Stomach (tissue), 4 donors: Measurements from ENCODE around the gene PLXNB3.

Experiments used
- CTCF ChIP-seq, 7 experiments: fragments of 450-650 bp in 4 of 7; fragments of 200-600 bp in 3 of 7; sonication (generic) in 3 of 7; IDR thresholded peaks; one replicate each; pipeline ENCODE4 v1.5.1; 2016 to 2019; ENCODE audit warnings: antibody characterized with exemption in 7 of 7, control low read depth in 2 of 7, mild to moderate bottlenecking in 1 of 7
- EP300 ChIP-seq: sonication (generic); formaldehyde crosslinking; IDR thresholded peaks from one replicate; pipeline ENCODE4 v1.6.1; 2017; ENCODE audit warnings: antibody characterized with exemption
- POLR2A ChIP-seq, 4 donors: fragments of 450-650 bp; IDR thresholded peaks; one replicate each; pipeline ENCODE4 v1.6.1; 2016; ENCODE audit warnings: antibody characterized with exemption in 4 of 4, control low read depth in 2 of 4, mild to moderate bottlenecking in 1 of 4, moderate library complexity in 1 of 4
- POLR2AphosphoS5 ChIP-seq, 3 donors: sonication (generic); formaldehyde crosslinking; IDR thresholded peaks; one replicate each; pipeline ENCODE4 v1.6.1; 2016; ENCODE audit warnings: antibody characterized with exemption in 3 of 3

- TF ChIP-seq CTCF (IDR thresholded peaks at IDR 0.05) (no peak), POLR2A (IDR thresholded peaks at IDR 0.05) (no peak), POLR2AphosphoS5 (IDR thresholded peaks at IDR 0.05) (no peak), EP300 (no peak)
These were observed 20.4 kb downstream of the PLXNB3 start for GRCh38 chrX:153784325-153784967.
